ENCODE results near the gene CLDN24.

Gene CLDN24

DNA sequence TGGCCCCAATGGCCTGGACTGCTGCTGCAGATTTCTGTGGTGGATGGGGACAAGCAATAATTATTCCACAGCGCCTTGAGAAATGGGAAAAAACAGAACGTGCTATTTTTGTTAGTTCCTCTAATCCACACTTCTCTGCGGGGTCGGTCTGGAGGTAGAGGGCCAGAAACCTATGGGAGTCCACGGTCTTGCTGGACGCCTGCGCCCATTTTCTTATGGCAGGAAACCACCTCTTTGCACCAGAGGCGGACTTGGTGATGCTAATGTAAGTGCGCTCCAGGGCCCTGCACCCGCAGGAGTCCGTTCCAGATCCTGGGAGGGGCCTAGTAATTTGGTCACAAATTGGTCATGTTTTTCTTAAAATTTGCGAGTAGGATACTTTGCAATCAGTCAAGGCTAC lies 25.9 kb upstream of the CLDN24 start:
- in situ Hi-C loops (cut with MboI; ENCODE audit: low pct_unique_long_range_greater_than_20kb, low sequenced_read_pairs, unreplicated experiment): no loop called here
- DNase-seq (ENCODE audit: low spot score): no peak
- TF ChIP-seq, protein P1, sequence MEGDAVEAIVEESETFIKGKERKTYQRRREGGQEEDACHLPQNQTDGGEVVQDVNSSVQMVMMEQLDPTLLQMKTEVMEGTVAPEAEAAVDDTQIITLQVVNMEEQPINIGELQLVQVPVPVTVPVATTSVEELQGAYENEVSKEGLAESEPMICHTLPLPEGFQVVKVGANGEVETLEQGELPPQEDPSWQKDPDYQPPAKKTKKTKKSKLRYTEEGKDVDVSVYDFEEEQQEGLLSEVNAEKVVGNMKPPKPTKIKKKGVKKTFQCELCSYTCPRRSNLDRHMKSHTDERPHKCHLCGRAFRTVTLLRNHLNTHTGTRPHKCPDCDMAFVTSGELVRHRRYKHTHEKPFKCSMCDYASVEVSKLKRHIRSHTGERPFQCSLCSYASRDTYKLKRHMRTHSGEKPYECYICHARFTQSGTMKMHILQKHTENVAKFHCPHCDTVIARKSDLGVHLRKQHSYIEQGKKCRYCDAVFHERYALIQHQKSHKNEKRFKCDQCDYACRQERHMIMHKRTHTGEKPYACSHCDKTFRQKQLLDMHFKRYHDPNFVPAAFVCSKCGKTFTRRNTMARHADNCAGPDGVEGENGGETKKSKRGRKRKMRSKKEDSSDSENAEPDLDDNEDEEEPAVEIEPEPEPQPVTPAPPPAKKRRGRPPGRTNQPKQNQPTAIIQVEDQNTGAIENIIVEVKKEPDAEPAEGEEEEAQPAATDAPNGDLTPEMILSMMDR (IDR thresholded peaks at IDR 0.05; ENCODE audit: extremely low read depth, insufficient read depth, missing control alignments): no peak

DNA sequence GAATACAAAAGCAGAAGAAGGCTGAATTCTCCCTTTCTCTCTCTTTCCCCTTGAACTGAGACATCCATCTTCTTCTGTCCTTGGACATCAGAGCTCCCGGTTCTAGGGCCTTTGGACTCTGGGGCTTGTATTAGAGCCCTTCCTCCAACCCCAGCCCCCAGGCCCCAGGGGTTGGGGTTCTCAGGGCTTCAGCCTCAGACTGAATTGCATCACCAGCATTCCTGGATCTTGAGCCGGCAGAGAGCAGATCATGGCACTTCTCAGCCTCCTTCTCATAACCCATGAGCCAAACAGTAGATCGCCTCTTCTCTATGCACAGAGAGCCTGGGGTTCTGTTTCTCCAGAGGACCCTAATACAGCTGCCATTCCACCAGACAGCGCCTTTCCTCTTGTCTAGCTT lies 25.3 kb upstream of the CLDN24 start:
- in situ Hi-C loops (cut with MboI; ENCODE audit: low pct_unique_long_range_greater_than_20kb, low sequenced_read_pairs, unreplicated experiment): no loop called here
- TF ChIP-seq, protein P1 (IDR thresholded peaks at IDR 0.05; ENCODE audit: extremely low read depth, insufficient read depth, missing control alignments): no peak
- no peak for DNase-seq (ENCODE audit: low spot score)

DNA sequence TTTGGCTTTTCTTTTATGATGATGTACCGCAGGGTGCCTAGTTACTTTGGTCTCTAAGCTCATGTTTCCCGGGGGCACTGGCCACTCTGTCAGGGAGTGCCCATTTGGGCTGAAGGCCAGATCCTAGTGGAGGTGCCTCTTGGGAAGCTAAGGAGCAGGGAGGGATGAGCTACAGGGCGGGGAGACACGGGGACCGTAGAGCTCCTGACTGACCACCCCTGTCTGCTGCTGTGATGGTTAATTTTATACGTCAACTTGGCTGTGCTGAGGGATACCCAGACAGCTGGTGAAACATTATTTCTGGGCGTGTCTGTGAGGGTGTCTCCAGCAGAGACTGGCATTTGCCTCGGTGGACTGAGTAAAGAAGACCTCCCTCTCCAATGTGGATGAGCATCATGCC lies 24.9 kb upstream of the CLDN24 start:
- TF ChIP-seq, protein P1 (IDR thresholded peaks at IDR 0.05; ENCODE audit: extremely low read depth, insufficient read depth, missing control alignments): no peak

DNA sequence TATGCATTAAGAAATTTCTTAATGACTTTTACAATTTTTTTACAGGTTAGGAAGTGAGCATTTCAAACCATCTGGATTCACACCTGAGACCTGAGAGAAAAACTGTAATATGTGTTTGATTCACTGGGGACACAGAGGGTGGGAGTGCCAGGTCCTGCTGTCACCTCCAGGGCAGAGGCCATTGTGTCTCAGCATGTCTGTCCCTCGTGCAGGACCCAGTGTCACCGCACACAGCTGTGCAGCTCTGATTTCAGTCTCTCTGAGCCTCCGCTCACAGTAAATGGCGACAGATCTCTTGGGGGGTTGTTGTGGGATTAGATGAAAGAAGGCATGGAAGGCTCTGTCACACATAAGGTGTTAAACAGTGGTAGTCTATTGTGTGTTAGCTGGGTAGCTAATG lies 23.0 kb upstream of the CLDN24 start:
- TF ChIP-seq, protein P1 (IDR thresholded peaks at IDR 0.05; ENCODE audit: extremely low read depth, insufficient read depth, missing control alignments): no peak
- no peak for DNase-seq (ENCODE audit: low spot score)
- in situ Hi-C loops (cut with MboI; ENCODE audit: low pct_unique_long_range_greater_than_20kb, low sequenced_read_pairs, unreplicated experiment): no loop called here

More for the DNA sequence above, 24.9 kb upstream of the CLDN24 start:
- in situ Hi-C loops (cut with MboI; ENCODE audit: low pct_unique_long_range_greater_than_20kb, low sequenced_read_pairs, unreplicated experiment): no loop called here
- no peak for DNase-seq (ENCODE audit: low spot score)

DNA sequence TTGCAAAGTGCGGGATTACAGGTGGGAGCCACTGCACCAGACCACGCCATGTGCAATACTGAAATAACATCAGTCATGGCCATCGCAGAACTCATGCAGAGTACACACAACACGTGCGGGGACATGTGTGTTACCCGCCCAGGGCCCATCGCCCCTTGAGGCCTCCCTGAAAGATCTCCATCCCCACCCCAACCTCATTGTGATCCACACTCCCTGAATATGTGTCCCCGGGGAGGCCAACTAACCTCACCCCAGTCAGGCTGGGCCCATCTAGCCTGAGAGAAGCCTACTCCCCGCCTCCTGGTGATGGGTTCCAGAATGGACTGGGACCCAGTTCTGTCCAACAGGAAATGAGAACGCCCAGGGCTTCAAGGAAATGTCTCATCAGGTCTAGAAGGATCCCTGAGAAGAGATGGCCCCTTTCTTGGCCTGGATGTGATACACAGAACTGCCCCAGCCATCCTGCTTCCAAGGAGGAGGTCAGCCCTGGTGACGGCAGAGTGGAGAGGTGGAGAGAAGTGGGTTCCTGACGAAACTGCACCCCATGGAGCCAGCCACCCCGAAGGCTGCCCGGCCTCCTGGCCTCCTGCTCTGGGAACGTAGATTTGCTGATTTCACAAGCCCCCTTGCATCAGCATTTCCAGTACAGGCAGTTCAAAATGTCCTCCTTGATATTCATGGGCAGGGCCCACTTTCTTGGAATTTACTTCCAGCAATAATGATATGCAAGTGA lies 22.5 kb upstream of the CLDN24 start:
- DNase-seq (ENCODE audit: low spot score): no peak
- TF ChIP-seq, protein P1 (IDR thresholded peaks at IDR 0.05; ENCODE audit: extremely low read depth, insufficient read depth, missing control alignments): no peak
- in situ Hi-C loops (cut with MboI; ENCODE audit: low pct_unique_long_range_greater_than_20kb, low sequenced_read_pairs, unreplicated experiment): no loop called here

DNA sequence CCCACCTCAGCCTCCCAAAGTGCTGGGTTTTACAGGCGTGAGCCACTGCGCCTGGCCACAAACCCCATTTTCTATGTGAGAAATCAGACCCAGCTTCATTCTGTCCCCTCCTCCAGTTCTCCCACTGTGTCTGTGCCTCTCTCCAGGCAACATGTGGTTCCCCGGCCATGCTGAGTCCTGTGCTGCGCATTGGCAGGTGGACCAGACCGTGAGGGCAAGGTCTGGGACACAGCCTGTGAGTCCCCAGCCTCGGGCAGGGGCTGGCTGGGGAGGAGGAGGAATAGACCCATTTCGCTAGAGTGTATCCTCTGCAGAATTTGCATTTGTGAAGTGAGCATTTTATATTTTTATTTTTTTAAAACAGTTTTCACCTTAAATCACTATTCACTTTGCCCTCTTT lies 21.5 kb upstream of the CLDN24 start:
- no peak for DNase-seq (ENCODE audit: low spot score)
- TF ChIP-seq, protein P1 (IDR thresholded peaks at IDR 0.05; ENCODE audit: extremely low read depth, insufficient read depth, missing control alignments): no peak
- in situ Hi-C loops (cut with MboI; ENCODE audit: low pct_unique_long_range_greater_than_20kb, low sequenced_read_pairs, unreplicated experiment): no loop called here

All from GM13977 (cell line).